HepG2 (cell line): ENCODE measurements around the gene PALM3. TPM values are rescaled to one million over a fixed set of nuclear protein-coding genes. Genes with fewer than 3 reads are reported as not detected.
A peak's percentile ranks its signal among the peaks of the same experiment; 100 is the strongest.

Experiments
- CHCHD3 ChIP-seq: sonication (generic); formaldehyde crosslinking; IDR thresholded peaks from 2 replicates; pipeline ENCODE4 v1.8.0; 2022; ENCODE audit warnings: mild to moderate bottlenecking, missing genetic modification reagents, moderate library complexity
- GRHL1 ChIP-seq: sonication (generic); formaldehyde crosslinking; conservative IDR thresholded peaks from 2 replicates; pipeline ENCODE4 v1.8.0; 2022; ENCODE audit warnings: missing genetic modification reagents
- HIC2 ChIP-seq: sonication (generic); formaldehyde crosslinking; IDR thresholded peaks from 2 replicates; pipeline ENCODE4 v1.9.0; 2022; ENCODE audit warnings: low read depth, missing genetic modification reagents
- PCBP1 ChIP-seq: fragments of 200-400 bp; formaldehyde crosslinking; IDR thresholded peaks from 2 replicates; pipeline ENCODE4 v1.6.1; 2017; ENCODE audit warnings: mild to moderate bottlenecking, low read depth, low read length, borderline replicate concordance
- SMAD9 ChIP-seq: sonication (generic); formaldehyde crosslinking; IDR thresholded peaks from 2 replicates; pipeline ENCODE4 v1.5.1; 2020; ENCODE audit warnings: mild to moderate bottlenecking, missing genetic modification reagents
- SRY ChIP-seq: sonication (generic); formaldehyde crosslinking; IDR thresholded peaks from 2 replicates; pipeline ENCODE4 v1.8.0; 2022; ENCODE audit warnings: mild to moderate bottlenecking, missing genetic modification reagents
- WIZ ChIP-seq: sonication (generic); formaldehyde crosslinking; IDR thresholded peaks from 2 replicates; pipeline ENCODE4 v1.5.1; 2020; ENCODE audit warnings: mild to moderate bottlenecking, missing genetic modification reagents
- ZBTB44 ChIP-seq: sonication (generic); formaldehyde crosslinking; IDR thresholded peaks from 2 replicates; pipeline ENCODE4 v1.4.0; 2020; ENCODE audit warnings: missing genetic modification reagents
- ZBTB7B ChIP-seq: sonication (generic); formaldehyde crosslinking; IDR thresholded peaks from 2 replicates; pipeline ENCODE4 v1.4.0; 2020; ENCODE audit warnings: missing genetic modification reagents
- ZMYM3 ChIP-seq: sonication (generic); formaldehyde crosslinking; IDR thresholded peaks from 2 replicates; pipeline ENCODE4 v1.5.1; 2020; ENCODE audit warnings: mild to moderate bottlenecking, missing genetic modification reagents
- ZNF18 ChIP-seq: sonication (generic); formaldehyde crosslinking; IDR thresholded peaks from 2 replicates; pipeline ENCODE4 v1.8.0; 2022; ENCODE audit warnings: mild to moderate bottlenecking, missing genetic modification reagents; ENCODE audit not compliant: insufficient replicate concordance
- ZNF800 ChIP-seq: sonication (generic); formaldehyde crosslinking; IDR thresholded peaks from 2 replicates; pipeline ENCODE4 v1.4.0; 2020; ENCODE audit warnings: missing genetic modification reagents
- ZNF839 ChIP-seq: sonication (generic); formaldehyde crosslinking; IDR thresholded peaks from 2 replicates; pipeline ENCODE4 v1.4.0; 2020; ENCODE audit warnings: missing genetic modification reagents, mild to moderate bottlenecking, borderline replicate concordance
- ZSCAN30 ChIP-seq: sonication (generic); formaldehyde crosslinking; IDR thresholded peaks from 2 replicates; pipeline ENCODE4 v1.5.0; 2020; ENCODE audit warnings: mild to moderate bottlenecking, missing genetic modification reagents
- polyA plus RNA-seq, 8 experiments: library from polyadenylated mRNA; depleted of rRNA in 3 of 8; stranded (reverse) in 7 of 8; unstranded in 1 of 8; fragments of >200 nt; fragmentation: Illumina TruSeq in 4 of 8; extraction: Trizol in 4 of 8; gene quantifications; 2 replicates each; pipeline versions ENCODE4 v1.2.1 to v1.2.3, GENCODE V29; 2011 to 2016; ENCODE audit warnings: low read depth in 4 of 8, missing spikeins in 1 of 8, mixed read lengths in 1 of 8; ENCODE audit not compliant: insufficient read depth in 1 of 8
- total RNA-seq, 5 experiments: library from RNA; depleted of rRNA; stranded (reverse); fragments of >200 nt; fragmentation: Illumina TruSeq; extraction: Trizol; gene quantifications; 2 replicates each; pipeline ENCODE4 v1.2.3, GENCODE V29; 2016; ENCODE audit warnings: low read depth in 1 of 5

Gene PALM3
- total and polyA plus RNA-seq, 2 of the 13 experiments (the other 11 are each of a cell fraction or from before 2014, with no cell fraction given): 0.79 to 2.4 TPM

GRCh38 chr19:14081797-14082674 is 20.2 kb upstream of the PALM3 start (continued):
- TF ChIP-seq HIC2 (no peak), ZNF839 (no peak), ZNF800 (no peak), ZMYM3 (CRISPR knock-in tag) (peak; percentile 9; the same call in 1 of the 2 replicates), SMAD9 (CRISPR knock-in tag) (no peak), ZNF18 (peak; percentile 21), ZSCAN30 (CRISPR knock-in tag) (no peak), PCBP1 (no peak), WIZ (CRISPR knock-in tag) (0 out of 2 replicates have a peak, but pooled peaks have one; percentile 2), GRHL1 (CRISPR knock-in tag) (no peak), ZBTB7B (CRISPR knock-in tag) (no peak), ZBTB44 (CRISPR knock-in tag) (no peak), CHCHD3 (CRISPR knock-in tag) (no peak), SRY (CRISPR knock-in tag) (peak; percentile 39; the same call in 1 of the 2 replicates)
